Fibroblast of lung (primary cell): ENCODE measurements around the gene IFT122. TPM values are rescaled to one million over a fixed set of nuclear protein-coding genes. Genes with fewer than 3 reads are reported as not detected.

ENCODE experiments used
- DNase-seq, 2 donors: peaks; one replicate each; pipeline versions ENCODE4 v3.0.0 to v3.0.0-alpha.2; 2010; ENCODE audit warnings: low read depth in 2 of 2
- H2AFZ ChIP-seq: 2 replicates; pipeline ENCODE4 v1.5.1; 2012; ENCODE audit warnings: low read length, control low read depth, inconsistent platforms
- H3K27ac ChIP-seq: 2 replicates; pipeline ENCODE4 v1.5.1; 2011; ENCODE audit warnings: low read length, control low read depth; ENCODE audit not compliant: insufficient read depth
- H3K27me3 ChIP-seq: 2 replicates; pipeline ENCODE4 v1.5.1; 2011; ENCODE audit warnings: mild to moderate bottlenecking, low read length; ENCODE audit not compliant: control insufficient read depth, insufficient read depth
- H3K36me3 ChIP-seq: 2 replicates; pipeline ENCODE4 v1.5.1; 2011; ENCODE audit warnings: low read length; ENCODE audit not compliant: control insufficient read depth, insufficient read depth
- H3K4me1 ChIP-seq: 2 replicates; pipeline ENCODE4 v1.5.1; 2011; ENCODE audit warnings: low read length; ENCODE audit not compliant: control insufficient read depth, insufficient read depth; ENCODE audit errors: extremely low read depth
- H3K4me2 ChIP-seq: 2 replicates; pipeline ENCODE4 v1.5.1; 2011; ENCODE audit warnings: low read length, control low read depth; ENCODE audit not compliant: insufficient read depth; ENCODE audit errors: extremely low read depth
- H3K4me3 ChIP-seq, 4 experiments: fragments of 200-600 bp in 1 of 4; sonication (generic) in 1 of 4; replicated peaks in 1 of 4; 2 replicates each; pipeline ENCODE4 v1.5.1; 2011 to 2016; ENCODE audit warnings: low read length in 4 of 4, low read depth in 3 of 4, mild to moderate bottlenecking in 3 of 4, control low read depth in 2 of 4, inconsistent platforms in 1 of 4, mixed read lengths in 1 of 4; ENCODE audit not compliant: insufficient read depth in 1 of 4; ENCODE audit errors: control extremely low read depth in 1 of 4
- H3K79me2 ChIP-seq: 2 replicates; pipeline ENCODE4 v1.5.1; 2012; ENCODE audit warnings: mild to moderate bottlenecking, low read length, inconsistent platforms; ENCODE audit not compliant: control insufficient read depth, insufficient read depth
- H3K9ac ChIP-seq: 2 replicates; pipeline ENCODE4 v1.5.1; 2011; ENCODE audit warnings: mild to moderate bottlenecking, low read length, control low read depth; ENCODE audit not compliant: insufficient read depth
- H3K9me3 ChIP-seq: 2 replicates; pipeline ENCODE4 v1.5.1; 2012; ENCODE audit warnings: low read depth, low read length; ENCODE audit not compliant: control insufficient read depth, insufficient read depth
- H4K20me1 ChIP-seq: 2 replicates; pipeline ENCODE4 v1.5.1; 2011; ENCODE audit warnings: low read length; ENCODE audit not compliant: control insufficient read depth, insufficient read depth; ENCODE audit errors: extremely low read depth
- EZH2 ChIP-seq: IDR thresholded peaks from 2 replicates; pipeline ENCODE4 v1.5.1; 2012; ENCODE audit warnings: low read length, control low read depth, mild to moderate bottlenecking; ENCODE audit errors: missing control alignments
- polyA plus RNA-seq, 2 donors: library from polyadenylated mRNA; depleted of rRNA in 1 of 2; stranded (reverse) in 1 of 2; unstranded in 1 of 2; fragments of >200 nt; gene quantifications; 2 replicates each; pipeline ENCODE4 v1.2.1, GENCODE V29; 2011 to 2012; ENCODE audit warnings: missing spikeins in 1 of 2
- total RNA-seq: library from RNA; depleted of rRNA; stranded (reverse); fragments of >200 nt; gene quantifications from 2 replicates; pipeline ENCODE4 v1.2.1, GENCODE V29; 2014
- TF ChIP-seq, protein P1 (sequence below), 2 donors: IDR thresholded peaks in 1 of 2; conservative IDR thresholded peaks in 1 of 2; 1 replicate in 1 of 2; 2 replicates in 1 of 2; pipeline ENCODE4 v1.5.1; 2011 to 2012; ENCODE audit warnings: low read length in 2 of 2, control low read depth in 1 of 2, inconsistent platforms in 1 of 2, low read depth in 1 of 2, mild to moderate bottlenecking in 1 of 2

IFT122 gene
- total and polyA plus RNA-seq, 2 donors (not counting 1 experiment from before 2014, with no cell fraction given) = 13.2 to 27.2 TPM

- Histone ChIP-seq H4K20me1 (no peaks in the 10 kb centered on the region), H3K36me3 (peaks cover 1% of the 10 kb centered on the region), H3K27me3 (no peaks in the 10 kb centered on the region), H2AFZ (no peak overlapping the region), H3K4me2 (no peak overlapping the region), H3K4me3 (no peak overlapping the region), H3K27ac (no peak overlapping the region), H3K9me3 (no peaks in the 10 kb centered on the region), H3K79me2 (no peaks in the 10 kb centered on the region), H3K4me1 (peaks cover 4% of the 10 kb centered on the region), H3K9ac (no peak overlapping the region)
- TF ChIP-seq, protein P1, sequence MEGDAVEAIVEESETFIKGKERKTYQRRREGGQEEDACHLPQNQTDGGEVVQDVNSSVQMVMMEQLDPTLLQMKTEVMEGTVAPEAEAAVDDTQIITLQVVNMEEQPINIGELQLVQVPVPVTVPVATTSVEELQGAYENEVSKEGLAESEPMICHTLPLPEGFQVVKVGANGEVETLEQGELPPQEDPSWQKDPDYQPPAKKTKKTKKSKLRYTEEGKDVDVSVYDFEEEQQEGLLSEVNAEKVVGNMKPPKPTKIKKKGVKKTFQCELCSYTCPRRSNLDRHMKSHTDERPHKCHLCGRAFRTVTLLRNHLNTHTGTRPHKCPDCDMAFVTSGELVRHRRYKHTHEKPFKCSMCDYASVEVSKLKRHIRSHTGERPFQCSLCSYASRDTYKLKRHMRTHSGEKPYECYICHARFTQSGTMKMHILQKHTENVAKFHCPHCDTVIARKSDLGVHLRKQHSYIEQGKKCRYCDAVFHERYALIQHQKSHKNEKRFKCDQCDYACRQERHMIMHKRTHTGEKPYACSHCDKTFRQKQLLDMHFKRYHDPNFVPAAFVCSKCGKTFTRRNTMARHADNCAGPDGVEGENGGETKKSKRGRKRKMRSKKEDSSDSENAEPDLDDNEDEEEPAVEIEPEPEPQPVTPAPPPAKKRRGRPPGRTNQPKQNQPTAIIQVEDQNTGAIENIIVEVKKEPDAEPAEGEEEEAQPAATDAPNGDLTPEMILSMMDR (conservative IDR thresholded peaks at IDR 0.05 in 1 of 2, IDR thresholded peaks at IDR 0.05 in 1 of 2; ENCODE audit: low read depth in 1 of 2, low read length in 2 of 2) = no peak
- TF ChIP-seq EZH2 = no peak
- no peak for DNase-seq
These were observed 22.4 kb downstream of the IFT122 start for GRCh38 chr3:129462361-129462968.

GRCh38 chr3:129463094-129463493 lies 23.1 kb downstream of the IFT122 start:
- Histone ChIP-seq H3K36me3 (peaks cover 1% of the 10 kb centered on the region), H3K9me3 (no peaks in the 10 kb centered on the region), H3K27me3 (no peaks in the 10 kb centered on the region), H3K4me2 (no peak overlapping the region), H4K20me1 (no peaks in the 10 kb centered on the region), H3K4me3 (no peak overlapping the region), H3K4me1 (peaks cover 4% of the 10 kb centered on the region), H3K9ac (no peak overlapping the region), H3K27ac (no peak overlapping the region), H3K79me2 (no peaks in the 10 kb centered on the region), H2AFZ (no peak overlapping the region)
- TF ChIP-seq EZH2 = no peak
- TF ChIP-seq, protein P1 (conservative IDR thresholded peaks at IDR 0.05 in 1 of 2, IDR thresholded peaks at IDR 0.05 in 1 of 2; ENCODE audit: low read depth in 1 of 2, low read length in 2 of 2) = no peak
- DNase-seq = no peak

DNA sequence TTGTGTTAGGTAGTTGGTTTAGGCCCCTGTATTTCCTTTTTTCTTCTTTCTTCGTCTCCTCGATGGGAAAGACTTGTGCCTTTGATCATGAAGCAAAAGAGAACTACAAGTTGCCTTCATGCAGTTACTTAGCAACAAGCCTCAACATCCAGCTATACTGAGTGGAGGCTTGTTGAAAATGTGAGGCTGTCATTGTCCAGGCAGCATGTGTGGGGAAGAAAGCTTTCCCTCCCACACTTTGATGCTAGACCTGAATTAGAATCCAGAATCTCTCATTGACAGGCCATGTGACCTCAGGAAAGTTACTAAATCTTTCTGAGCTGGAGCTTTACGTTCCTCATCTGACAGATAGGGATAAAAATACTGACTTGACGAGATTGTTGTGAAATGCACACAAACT lies 23.7 kb downstream of the IFT122 start:
- H3K9ac ChIP-seq = no peak overlapping the region
- H3K27me3 ChIP-seq = no peaks in the 10 kb centered on the region
- no peaks in the 10 kb centered on the region for H3K79me2 ChIP-seq
- no peak for DNase-seq
- no peak overlapping the region for H2AFZ ChIP-seq
- H4K20me1 ChIP-seq = no peaks in the 10 kb centered on the region
- H3K36me3 ChIP-seq = peaks cover 1% of the 10 kb centered on the region
- H3K4me1 ChIP-seq = peaks cover 4% of the 10 kb centered on the region
- no peak overlapping the region for H3K4me2 ChIP-seq
- H3K27ac ChIP-seq = no peak overlapping the region
- TF ChIP-seq, protein P1 (conservative IDR thresholded peaks at IDR 0.05 in 1 of 2, IDR thresholded peaks at IDR 0.05 in 1 of 2; ENCODE audit: low read depth in 1 of 2, low read length in 2 of 2) = no peak
- no peak overlapping the region for H3K4me3 ChIP-seq
- H3K9me3 ChIP-seq = no peaks in the 10 kb centered on the region
